Left ventricle myocardium inferior (tissue), 1 donor: ENCODE measurements around the gene TMCO6. TPM values are rescaled to one million over a fixed set of nuclear protein-coding genes. Genes with fewer than 3 reads are reported as not detected.
A peak's percentile ranks its signal among the peaks of the same experiment; 100 is the strongest.
"Not testable (repeated sequence)": the region's sequence is repeated elsewhere in the genome, so short reads cannot be mapped to it uniquely, and the experiment has no call there.

Experiments
- DNase-seq: peaks from one replicate; pipeline ENCODE4 v3.0.0-alpha.2; 2020
- H3K27ac ChIP-seq: fragments of 200-600 bp; replicated peaks from 2 replicates; pipeline ENCODE4 v1.8.0; 2021
- H3K27me3 ChIP-seq: fragments of 200-600 bp; 2 replicates; pipeline ENCODE4 v1.8.0; 2021; ENCODE audit warnings: low read depth
- H3K36me3 ChIP-seq: fragments of 200-600 bp; 2 replicates; pipeline ENCODE4 v1.8.0; 2021
- H3K4me1 ChIP-seq: fragments of 200-600 bp; 2 replicates; pipeline ENCODE4 v1.8.0; 2021
- H3K4me3 ChIP-seq: fragments of 200-600 bp; 2 replicates; pipeline ENCODE4 v1.8.0; 2021; ENCODE audit warnings: mild to moderate bottlenecking, moderate library complexity
- H3K9me3 ChIP-seq: fragments of 200-600 bp; replicated peaks from 2 replicates; pipeline ENCODE4 v1.8.0; 2021
- intact Hi-C: fragments of 100-400 bp; cut with micrococcal nuclease; formaldehyde crosslinking; loops from one replicate; pipeline ENCODE4 v1.11.0; 2022
- total RNA-seq: library from RNA; stranded (reverse); fragmentation: NEBNext Ultra II Directional; extraction: Animal tissue kit (Norgen Biotek cat#: 25700); gene quantifications from one replicate; pipeline ENCODE4 v1.2.1, GENCODE V29; 2021
- TF ChIP-seq, protein P1 (sequence below): fragments of 200-600 bp; IDR thresholded peaks from 2 replicates; pipeline ENCODE4 v1.8.0; 2021; ENCODE audit warnings: antibody characterized with exemption, mild to moderate bottlenecking, borderline replicate concordance
- donor health status: DM: no; HTN: yes; CAD: no; lungs with severe emphysema.

TMCO6 gene
- total RNA-seq, 1 donor from 2014 or later: 2.6 TPM

DNA sequence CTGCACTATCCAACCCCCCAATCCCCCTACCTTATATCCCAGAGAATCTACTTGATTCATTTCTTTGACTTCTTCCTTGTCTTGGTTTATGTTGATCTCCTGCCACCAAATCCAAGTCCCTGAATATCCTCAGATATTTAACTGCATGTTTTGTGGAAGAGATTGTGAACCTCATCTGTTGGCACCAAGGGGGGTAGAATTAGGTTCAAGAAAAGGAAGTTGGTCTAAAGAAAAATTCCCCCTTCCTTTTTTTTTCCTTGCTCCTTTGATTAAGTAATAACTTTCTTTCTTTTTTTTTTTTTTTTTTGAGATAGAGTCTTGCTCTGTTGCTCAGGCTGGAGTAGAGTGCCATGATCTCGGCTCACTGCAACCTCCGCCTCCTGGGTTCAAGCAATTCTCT is 5.8 kb upstream of the TMCO6 start:
- Histone ChIP-seq H3K9me3 (peaks cover 1% of the 10 kb centered on the region), H3K4me1 (peaks cover 22% of the 10 kb centered on the region), H3K4me3 (peak overlapping the region; percentile 73), H3K36me3 (no peaks in the 10 kb centered on the region), H3K27me3 (no peaks in the 10 kb centered on the region), H3K27ac (peak overlapping the region; percentile 84)
- TF ChIP-seq, protein P1, sequence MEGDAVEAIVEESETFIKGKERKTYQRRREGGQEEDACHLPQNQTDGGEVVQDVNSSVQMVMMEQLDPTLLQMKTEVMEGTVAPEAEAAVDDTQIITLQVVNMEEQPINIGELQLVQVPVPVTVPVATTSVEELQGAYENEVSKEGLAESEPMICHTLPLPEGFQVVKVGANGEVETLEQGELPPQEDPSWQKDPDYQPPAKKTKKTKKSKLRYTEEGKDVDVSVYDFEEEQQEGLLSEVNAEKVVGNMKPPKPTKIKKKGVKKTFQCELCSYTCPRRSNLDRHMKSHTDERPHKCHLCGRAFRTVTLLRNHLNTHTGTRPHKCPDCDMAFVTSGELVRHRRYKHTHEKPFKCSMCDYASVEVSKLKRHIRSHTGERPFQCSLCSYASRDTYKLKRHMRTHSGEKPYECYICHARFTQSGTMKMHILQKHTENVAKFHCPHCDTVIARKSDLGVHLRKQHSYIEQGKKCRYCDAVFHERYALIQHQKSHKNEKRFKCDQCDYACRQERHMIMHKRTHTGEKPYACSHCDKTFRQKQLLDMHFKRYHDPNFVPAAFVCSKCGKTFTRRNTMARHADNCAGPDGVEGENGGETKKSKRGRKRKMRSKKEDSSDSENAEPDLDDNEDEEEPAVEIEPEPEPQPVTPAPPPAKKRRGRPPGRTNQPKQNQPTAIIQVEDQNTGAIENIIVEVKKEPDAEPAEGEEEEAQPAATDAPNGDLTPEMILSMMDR: no peak
- no peak for DNase-seq
- intact Hi-C loops: no loop called here

DNA sequence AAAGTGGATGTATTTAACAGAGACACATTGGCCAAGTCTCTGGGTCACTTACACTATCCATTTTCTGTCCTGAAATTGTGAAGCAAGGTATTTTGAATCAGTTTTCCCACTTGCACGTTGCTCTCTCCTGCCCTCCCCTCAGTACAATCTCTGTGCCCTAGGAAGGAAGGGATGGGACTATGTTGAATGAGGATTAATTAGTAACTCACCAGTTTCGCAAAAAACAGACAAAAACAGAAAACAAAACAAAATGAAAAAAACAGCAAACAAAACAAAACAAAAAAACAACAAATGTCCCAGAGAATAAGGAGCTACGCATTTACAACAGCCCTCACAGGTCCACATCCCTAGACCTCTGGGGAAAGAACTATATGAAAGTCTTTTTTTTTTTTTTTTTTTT is 5.1 kb upstream of the TMCO6 start:
- H3K27me3 ChIP-seq: no peaks in the 10 kb centered on the region
- peak overlapping the region; percentile 84 for H3K27ac ChIP-seq
- peaks cover 26% of the 10 kb centered on the region for H3K4me1 ChIP-seq
- H3K36me3 ChIP-seq: no peaks in the 10 kb centered on the region
- TF ChIP-seq, protein P1: no peak
- DNase-seq: no peak
- intact Hi-C loops: no loop called here
- no peak overlapping the region for H3K4me3 ChIP-seq
- no peaks in the 10 kb centered on the region for H3K9me3 ChIP-seq

DNA sequence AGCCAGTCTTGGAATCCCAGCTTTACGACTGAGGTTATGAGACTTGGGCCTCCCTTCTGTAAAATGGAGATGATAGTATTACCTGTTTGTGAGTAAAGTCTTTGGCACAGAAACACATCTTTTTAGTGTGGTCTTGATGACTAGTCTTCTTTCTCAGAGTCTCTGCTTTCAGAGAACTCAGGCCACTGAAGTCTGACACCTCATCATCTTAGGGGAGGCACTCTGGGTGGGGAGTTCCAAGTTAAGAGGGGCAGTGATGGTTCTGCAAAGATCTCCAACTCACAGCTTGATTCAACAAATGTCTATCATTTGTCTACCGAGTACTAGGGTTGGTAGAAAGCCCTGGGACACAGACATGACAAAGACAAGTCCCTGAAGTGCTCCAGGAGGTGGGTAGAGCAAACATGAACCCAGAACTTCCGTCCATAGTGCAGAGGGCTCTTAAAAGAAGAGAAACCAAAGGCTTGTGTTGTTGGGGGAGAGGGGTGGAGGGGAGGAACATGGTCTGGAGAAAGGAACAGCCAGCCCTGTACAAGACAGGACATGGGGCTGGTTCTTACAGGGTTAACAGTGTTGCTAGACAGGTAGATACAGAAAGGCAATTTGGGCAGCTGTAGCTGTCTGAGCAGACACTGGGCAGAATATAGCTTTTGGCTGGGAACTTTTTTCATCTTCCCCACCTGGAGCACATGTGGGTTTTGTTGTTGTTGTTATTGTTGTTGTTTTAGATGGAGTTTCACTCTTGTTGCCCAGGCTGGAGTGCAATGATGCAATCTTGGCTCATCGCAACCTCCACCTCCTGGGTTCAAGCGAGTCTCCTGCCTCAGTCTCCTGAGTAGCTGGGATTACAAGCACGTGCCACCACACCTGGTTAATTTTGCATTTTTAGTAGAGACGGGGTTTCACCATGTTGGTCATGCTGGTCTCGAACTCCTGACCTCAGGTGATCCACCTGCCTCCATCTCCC is 3.7 kb upstream of the TMCO6 start:
- Histone ChIP-seq H3K27me3 (no peaks in the 10 kb centered on the region), H3K27ac (no peak overlapping the region), H3K4me3 (no peak overlapping the region), H3K9me3 (no peaks in the 10 kb centered on the region), H3K4me1 (peaks cover 39% of the 10 kb centered on the region), H3K36me3 (no peaks in the 10 kb centered on the region)
- DNase-seq: no peak
- intact Hi-C loops: no loop called here
- TF ChIP-seq, protein P1: no peak

DNA sequence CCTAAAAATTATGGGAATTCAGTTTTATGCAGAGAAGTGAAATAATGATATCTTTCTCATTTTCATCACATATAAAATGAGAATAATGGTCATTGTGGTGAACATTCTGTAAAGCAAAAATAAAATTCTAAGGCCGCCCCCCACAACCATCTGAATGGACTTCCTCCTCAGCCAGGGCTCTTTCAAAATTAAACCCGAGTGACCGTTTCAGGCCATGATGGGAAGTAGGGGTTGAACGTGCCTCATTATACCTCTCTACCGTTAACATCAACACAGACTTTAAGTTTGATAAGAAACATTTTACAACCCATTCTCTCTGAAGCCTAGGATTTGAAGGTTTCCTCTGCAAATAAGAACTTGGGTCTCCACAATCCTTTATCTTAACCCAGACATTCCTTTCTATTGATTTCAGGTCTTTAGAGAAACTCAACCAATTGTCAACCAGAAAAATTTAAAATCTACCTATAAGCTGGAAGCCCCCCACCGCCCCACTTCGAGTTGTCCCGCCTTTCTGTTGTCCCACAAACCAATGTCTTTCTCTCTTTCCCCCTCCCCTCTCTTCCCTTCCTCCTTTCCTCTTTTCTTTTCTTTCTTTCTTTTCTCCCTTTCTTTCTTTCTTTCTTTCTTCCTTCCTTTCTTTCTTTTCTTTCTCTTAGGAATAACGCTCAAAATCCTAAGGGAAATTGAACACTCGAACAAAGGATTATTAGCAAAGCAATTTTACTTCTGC is 1.7 kb upstream of the TMCO6 start:
- DNase-seq: no peak
- intact Hi-C loops: no loop called here
- H3K9me3 ChIP-seq: no peaks in the 10 kb centered on the region
- H3K4me3 ChIP-seq: no peak overlapping the region
- H3K27me3 ChIP-seq: no peaks in the 10 kb centered on the region
- peaks cover 12% of the 10 kb centered on the region for H3K36me3 ChIP-seq
- no peak overlapping the region for H3K27ac ChIP-seq
- peaks cover 44% of the 10 kb centered on the region for H3K4me1 ChIP-seq
- TF ChIP-seq, protein P1: no peak

DNA sequence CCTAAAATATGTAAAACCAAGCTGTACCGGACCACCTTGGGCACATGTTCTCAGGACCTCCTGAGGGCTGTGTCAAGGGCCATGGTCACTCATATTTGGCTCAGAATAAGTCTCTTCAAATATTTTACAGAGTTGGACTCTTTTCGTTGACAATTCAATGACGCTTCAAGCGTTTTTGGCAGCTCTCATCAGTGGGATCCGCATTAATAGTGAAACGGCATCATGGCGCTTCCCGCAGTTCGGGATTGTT is 428 bp upstream of the TMCO6 start:
- H3K27ac ChIP-seq: peak overlapping the region; percentile 93
- H3K4me3 ChIP-seq: peak overlapping the region; percentile 85
- intact Hi-C loops, H3K9me3 ChIP-seq, DNase-seq, H3K27me3 ChIP-seq: not testable (repeated sequence)
- H3K4me1 ChIP-seq: peaks cover 39% of the 10 kb centered on the region
- peaks cover 24% of the 10 kb centered on the region for H3K36me3 ChIP-seq

DNA sequence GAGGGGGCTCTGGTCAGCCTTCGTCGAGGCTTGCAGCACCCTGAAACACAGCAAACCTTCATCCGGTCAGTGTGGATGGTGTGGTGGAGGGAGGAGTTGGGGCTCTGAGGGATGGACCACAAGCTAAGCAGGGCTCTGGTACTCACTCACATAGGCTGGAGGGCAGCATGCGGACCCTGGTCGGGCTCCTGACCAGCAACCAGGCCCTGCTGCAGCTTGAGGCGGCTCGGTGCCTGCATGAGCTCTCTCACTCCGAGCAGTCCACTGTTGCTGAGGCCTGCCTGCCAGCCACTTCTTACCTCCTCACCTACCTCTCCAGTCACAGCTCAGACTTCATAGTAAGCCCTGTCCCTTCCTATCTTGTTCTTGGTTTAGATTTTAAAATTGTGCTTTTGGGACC is 2.5 kb downstream of the TMCO6 start:
- TF ChIP-seq, protein P1: no peak
- intact Hi-C loops: loop anchor here (10.0 kb wide), 1 partner anchor 97 kb away; the partner anchor contains the start of gene EIF4EBP3
- Histone ChIP-seq H3K27ac (no peak overlapping the region), H3K4me3 (no peak overlapping the region), H3K4me1 (peaks cover 61% of the 10 kb centered on the region), H3K9me3 (no peaks in the 10 kb centered on the region), H3K36me3 (peaks cover 44% of the 10 kb centered on the region), H3K27me3 (no peaks in the 10 kb centered on the region)
- no peak for DNase-seq
